Kidney (tissue), 14 donors: Measurements from ENCODE around the gene AGR2. TPM values are rescaled to one million over a fixed set of nuclear protein-coding genes. Genes with fewer than 3 reads are reported as not detected.

Source experiments
- DNase-seq, 5 donors: peaks; one replicate each; pipeline ENCODE4 v3.0.0-alpha.2; 2013 to 2020
- FAIRE-seq: peaks from 2 replicates; lab custom pipeline; 2012; peaks lifted over from hg19 to GRCh38; lab: Jason Lieb, UNC
- H3K27ac ChIP-seq, 2 donors: one replicate each; pipeline ENCODE4 v1.7.0; 2013; ENCODE audit warnings: low read depth in 2 of 2, low read length in 2 of 2, inconsistent platforms in 1 of 2
- H3K27me3 ChIP-seq: one replicate; pipeline ENCODE4 v1.7.1; 2013; ENCODE audit warnings: low read length, inconsistent platforms; ENCODE audit not compliant: control insufficient read depth, insufficient read depth
- H3K36me3 ChIP-seq, 3 donors: one replicate each; pipeline versions ENCODE4 v1.7.0 to v1.7.1; 2013; ENCODE audit warnings: low read length in 3 of 3, control low read depth in 1 of 3, inconsistent platforms in 1 of 3; ENCODE audit not compliant: insufficient read depth in 3 of 3, control insufficient read depth in 2 of 3
- H3K4me1 ChIP-seq, 3 donors: one replicate each; pipeline versions ENCODE4 v1.7.0 to v1.7.1; 2013; ENCODE audit warnings: low read length in 3 of 3, inconsistent platforms in 1 of 3, low read depth in 1 of 3; ENCODE audit not compliant: control insufficient read depth in 2 of 3, insufficient read depth in 2 of 3
- H3K4me3 ChIP-seq, 3 donors: one replicate each; pipeline versions ENCODE4 v1.7.0 to v1.8.1; 2013; ENCODE audit warnings: low read length in 3 of 3, control low read depth in 1 of 3, inconsistent platforms in 1 of 3
- H3K9ac ChIP-seq, 3 donors: one replicate each; pipeline versions ENCODE4 v1.7.0 to v1.7.1; 2013; ENCODE audit warnings: low read length in 3 of 3, control low read depth in 1 of 3, inconsistent platforms in 1 of 3
- H3K9me3 ChIP-seq, 3 donors: one replicate each; pipeline versions ENCODE4 v1.7.0 to v1.7.1; 2013; ENCODE audit warnings: low read length in 3 of 3, control low read depth in 1 of 3, inconsistent platforms in 1 of 3; ENCODE audit not compliant: control insufficient read depth in 2 of 3, insufficient read depth in 1 of 3
- CTCF ChIP-seq: IDR thresholded peaks from 3 replicates; pipeline ENCODE4 v1.5.1; 2012; ENCODE audit warnings: mild to moderate bottlenecking, moderate library complexity, borderline replicate concordance; ENCODE audit not compliant: insufficient read depth; ENCODE audit errors: extremely low read depth
- intact Hi-C: fragments of 100-400 bp; cut with DNase I; formaldehyde crosslinking; loops from one replicate; pipeline ENCODE4 v1.11.1; 2022
- polyA plus RNA-seq: library from polyadenylated mRNA; stranded (reverse); fragments of 350-450 nt; fragmentation: Illumina TruSeq; extraction: RNeasy Lipid Tissue Mini Kit (QIAGEN cat#74804); gene quantifications from one replicate; pipeline ENCODE4 v1.2.3, GENCODE V29; 2014; ENCODE audit warnings: low read depth, low replicate concordance; ENCODE audit not compliant: insufficient read depth
- total RNA-seq: library from RNA; stranded (reverse); fragmentation: NEBNext Ultra II Directional; extraction: Animal tissue kit (Norgen Biotek cat#: 25700); gene quantifications from one replicate; pipeline ENCODE4 v1.2.1, GENCODE V29; 2021
- donor health status: control.
- donor health status: control.
- donor health status: control.
- donor health status: control.
- donor health status: control.
- donor health status: DM: yes; HTN: yes; CAD: no.
- donor health status: Normal renal cell carcinoma (clear cell type).

AGR2 gene
- total and polyA plus RNA-seq, 2 donors from 2014 or later: 15.1 to 164 TPM

GRCh38 chr7:16817536-16817935 lies 12.7 kb upstream of the AGR2 start:
- H3K36me3 ChIP-seq: no peaks in the 10 kb centered on the region
- no peaks in the 10 kb centered on the region for H3K4me1 ChIP-seq
- no peak for TF ChIP-seq CTCF
- FAIRE-seq (no peak), DNase-seq (no peak)
- no peak overlapping the region for H3K4me3 ChIP-seq
- H3K9me3 ChIP-seq: no peaks in the 10 kb centered on the region
- no peak overlapping the region for H3K9ac ChIP-seq
- intact Hi-C loops: no loop called here
- H3K27ac ChIP-seq: no peak overlapping the region
- no peaks in the 10 kb centered on the region for H3K27me3 ChIP-seq

GRCh38 chr7:16816824-16817223 lies 12.0 kb upstream of the AGR2 start:
- no peaks in the 10 kb centered on the region for H3K4me1 ChIP-seq

GRCh38 chr7:16815001-16815400 lies 10.2 kb upstream of the AGR2 start:
- Histone ChIP-seq H3K27me3 (no peaks in the 10 kb centered on the region), H3K27ac (no peak overlapping the region), H3K36me3 (no peaks in the 10 kb centered on the region), H3K9ac (no peak overlapping the region), H3K4me3 (no peak overlapping the region), H3K4me1 (no peaks in the 10 kb centered on the region), H3K9me3 (no peaks in the 10 kb centered on the region)
- FAIRE-seq (no peak), DNase-seq (no peak)
- intact Hi-C loops: no loop called here
- TF ChIP-seq CTCF: no peak

More at GRCh38 chr7:16816824-16817223, 12.0 kb upstream of the AGR2 start:
- intact Hi-C loops: no loop called here
- no peaks in the 10 kb centered on the region for H3K9me3 ChIP-seq
- no peak for TF ChIP-seq CTCF
- H3K9ac ChIP-seq: no peak overlapping the region
- H3K36me3 ChIP-seq: no peaks in the 10 kb centered on the region
- no peak overlapping the region for H3K27ac ChIP-seq
- H3K4me3 ChIP-seq: no peak overlapping the region
- FAIRE-seq: no peak
- no peaks in the 10 kb centered on the region for H3K27me3 ChIP-seq
- no peak for DNase-seq

GRCh38 chr7:16813232-16813616 lies 8.4 kb upstream of the AGR2 start:
- H3K27me3 ChIP-seq: no peaks in the 10 kb centered on the region
- peak in 3 of 5 donors; percentile 12 to 56 (median 44) for DNase-seq
- H3K4me3 ChIP-seq: no peak overlapping the region
- no peak overlapping the region for H3K27ac ChIP-seq
- intact Hi-C loops: no loop called here
- no peak for TF ChIP-seq CTCF
- H3K9ac ChIP-seq: no peak overlapping the region
- no peaks in the 10 kb centered on the region for H3K9me3 ChIP-seq
- no peaks in the 10 kb centered on the region for H3K36me3 ChIP-seq
- no peak for FAIRE-seq
- H3K4me1 ChIP-seq: no peaks in the 10 kb centered on the region
